Sigmoid colon (tissue), 3 donors: ENCODE measurements around the gene CLPTM1.

Source experiments
- CTCF ChIP-seq, 4 experiments: fragments of 450-650 bp in 3 of 4; fragments of 200-600 bp in 1 of 4; IDR thresholded peaks; one replicate each; pipeline ENCODE4 v1.5.1; 2016 to 2019; ENCODE audit warnings: antibody characterized with exemption in 4 of 4, mild to moderate bottlenecking in 3 of 4, moderate library complexity in 2 of 4
- POLR2A ChIP-seq, 2 donors: fragments of 450-650 bp; IDR thresholded peaks; one replicate each; pipeline ENCODE4 v1.6.1; 2016; ENCODE audit warnings: antibody characterized with exemption in 2 of 2, mild to moderate bottlenecking in 2 of 2, moderate library complexity in 2 of 2

- TF ChIP-seq POLR2A (IDR thresholded peaks at IDR 0.05) (no peak), CTCF (IDR thresholded peaks at IDR 0.05) (no peak)
Measured at GRCh38 chr19:45035755-45036154, 80.6 kb downstream of the CLPTM1 start.
